SU-DHL-6 (cell line): ENCODE data around the gene SLC22A17.

Experiments
- H2AFZ ChIP-seq: fragments of 200-600 bp; sonication (generic); 2 replicates; pipeline ENCODE4 v1.6.1; 2014; ENCODE audit warnings: low read depth, mild to moderate bottlenecking, moderate library complexity, mixed read lengths, antibody characterized with exemption, low read length; ENCODE audit not compliant: severe bottlenecking
- H3F3A ChIP-seq: fragments of 200-600 bp; shearing (Covaris generic); 2 replicates; pipeline ENCODE4 v1.6.0; 2016; ENCODE audit warnings: antibody characterized with exemption, mild to moderate bottlenecking; ENCODE audit not compliant: insufficient read depth
- H3K27ac ChIP-seq: fragments of 200-600 bp; sonication (generic); 2 replicates; pipeline ENCODE4 v1.5.1; 2016; ENCODE audit warnings: low read depth, mild to moderate bottlenecking, low read length, moderate library complexity, mixed read lengths
- H3K27me3 ChIP-seq: fragments of 200-600 bp; sonication (generic), shearing (Covaris generic); 2 replicates; pipeline ENCODE4 v1.6.0; 2014; ENCODE audit warnings: mild to moderate bottlenecking, low read length
- H3K36me3 ChIP-seq: fragments of 200-600 bp; sonication (generic); 2 replicates; pipeline ENCODE4 v1.6.1; 2014; ENCODE audit warnings: mild to moderate bottlenecking, low read length, mixed read lengths
- H3K4me2 ChIP-seq: fragments of 300-600, 200-600 bp; shearing (Covaris generic), sonication (generic); 2 replicates; pipeline ENCODE4 v1.6.0; 2014; ENCODE audit warnings: low read length, low read depth, mild to moderate bottlenecking; ENCODE audit not compliant: poor library complexity, severe bottlenecking
- H3K4me3 ChIP-seq: fragments of 200-600 bp; sonication (generic); 2 replicates; pipeline ENCODE4 v1.5.1; 2014; ENCODE audit warnings: antibody characterized with exemption, low read length, mild to moderate bottlenecking, mixed read lengths; ENCODE audit not compliant: insufficient read depth, poor library complexity, severe bottlenecking
- H3K79me2 ChIP-seq: fragments of 200-600 bp; sonication (generic); 2 replicates; pipeline ENCODE4 v1.6.1; 2014; ENCODE audit warnings: mild to moderate bottlenecking, low read length, moderate library complexity; ENCODE audit not compliant: insufficient read depth
- H3K9ac ChIP-seq: fragments of 200-600 bp; sonication (generic); 2 replicates; pipeline ENCODE4 v1.7.0; 2014; ENCODE audit warnings: mild to moderate bottlenecking, low read length
- H3K9me2 ChIP-seq: fragments of 200-600 bp; sonication (generic); replicated peaks from 2 replicates; pipeline ENCODE4 v1.6.1; 2014; ENCODE audit warnings: low read length; ENCODE audit not compliant: insufficient read depth
- H3K9me3 ChIP-seq: fragments of 200-600 bp; sonication (generic); 2 replicates; pipeline ENCODE4 v1.6.1; 2014; ENCODE audit warnings: low read length, mixed read lengths; ENCODE audit not compliant: insufficient read depth
- H4K20me1 ChIP-seq: fragments of 200-600 bp; sonication (generic); 2 replicates; pipeline ENCODE4 v1.6.1; 2014; ENCODE audit warnings: low read depth, mild to moderate bottlenecking, antibody characterized with exemption, low read length, moderate library complexity, mixed read lengths
- CTCF ChIP-seq: fragments of 200-600 bp; sonication (generic); IDR thresholded peaks from one replicate; pipeline ENCODE4 v1.5.1; 2017; ENCODE audit warnings: antibody characterized with exemption, mild to moderate bottlenecking, low read length, moderate library complexity; ENCODE audit not compliant: insufficient read depth, poor library complexity, severe bottlenecking
- EZH2phosphoT487 ChIP-seq: fragments of 200-600 bp; sonication (generic), shearing (Covaris generic); conservative IDR thresholded peaks from 2 replicates; pipeline ENCODE4 v1.6.1; 2018; ENCODE audit warnings: mild to moderate bottlenecking, antibody characterized with exemption, low read length, moderate library complexity, mixed read lengths

Gene SLC22A17

GRCh38 chr14:23307687-23308644, 44.7 kb downstream of the SLC22A17 start:
- H3K4me2 ChIP-seq = no peak overlapping the region
- H3K36me3 ChIP-seq = no peaks in the 10 kb centered on the region
- no peaks in the 10 kb centered on the region for H3K27me3 ChIP-seq
- H3K9ac ChIP-seq = no peak overlapping the region
- H3K9me2 ChIP-seq = no peaks in the 10 kb centered on the region
- no peak overlapping the region for H2AFZ ChIP-seq
- H3K79me2 ChIP-seq = no peaks in the 10 kb centered on the region
- H3K4me3 ChIP-seq = no peak overlapping the region
- H3F3A ChIP-seq = 0 out of 2 replicates have a peak, but pooled peaks cover 3% of the 10 kb centered on the region
- no peaks in the 10 kb centered on the region for H3K9me3 ChIP-seq
- H3K27ac ChIP-seq = no peak overlapping the region
- no peak for TF ChIP-seq EZH2phosphoT487
- TF ChIP-seq CTCF = no peak
- no peaks in the 10 kb centered on the region for H4K20me1 ChIP-seq

GRCh38 chr14:23307146-23307530, 45.5 kb downstream of the SLC22A17 start:
- Histone ChIP-seq H3K79me2 (no peaks in the 10 kb centered on the region), H2AFZ (no peak overlapping the region), H3K4me2 (no peak overlapping the region), H3K9ac (no peak overlapping the region), H3K27ac (no peak overlapping the region), H3F3A (0 out of 2 replicates have a peak, but pooled peaks cover 5% of the 10 kb centered on the region), H3K4me3 (no peak overlapping the region), H3K9me3 (no peaks in the 10 kb centered on the region), H3K9me2 (no peaks in the 10 kb centered on the region), H3K36me3 (no peaks in the 10 kb centered on the region), H4K20me1 (no peaks in the 10 kb centered on the region), H3K27me3 (no peaks in the 10 kb centered on the region)
- no peak for TF ChIP-seq EZH2phosphoT487
- TF ChIP-seq CTCF = no peak

GRCh38 chr14:23306412-23307145, 46.1 kb downstream of the SLC22A17 start, which contains the start of gene BCL2L2:
BCL2L2 (plus strand) TSS chr14:23306833; CDS start chr14:23307768, 935 bp downstream.
- TF ChIP-seq CTCF (no peak), EZH2phosphoT487 (no peak)
- no peaks in the 10 kb centered on the region for H3K36me3 ChIP-seq
- H3K9ac ChIP-seq = no peak within 1 kb of the TSS
- H3K27ac ChIP-seq = no peak within 1 kb of the TSS
- no peaks in the 10 kb centered on the region for H3K27me3 ChIP-seq
- no peaks in the 10 kb centered on the region for H3K9me3 ChIP-seq
- H2AFZ ChIP-seq = no peak within 1 kb of the TSS
- H3F3A ChIP-seq = 0 out of 2 replicates have a peak, but pooled peaks cover 5% of the 10 kb centered on the region
- H3K4me3 ChIP-seq = no peak within 1 kb of the TSS
- no peaks in the 10 kb centered on the region for H3K9me2 ChIP-seq
- H3K79me2 ChIP-seq = no peaks in the 10 kb centered on the region
- no peaks in the 10 kb centered on the region for H4K20me1 ChIP-seq
- no peak within 1 kb of the TSS for H3K4me2 ChIP-seq
